Measurements from ENCODE around the gene MTMR3. TPM values are rescaled to one million over a fixed set of nuclear protein-coding genes. Genes with fewer than 3 reads are reported as not detected.

Gene MTMR3
- total RNA-seq, 4 donors from 2014 or later: 36.6 to 42.1 (median 37.1) TPM

DNA sequence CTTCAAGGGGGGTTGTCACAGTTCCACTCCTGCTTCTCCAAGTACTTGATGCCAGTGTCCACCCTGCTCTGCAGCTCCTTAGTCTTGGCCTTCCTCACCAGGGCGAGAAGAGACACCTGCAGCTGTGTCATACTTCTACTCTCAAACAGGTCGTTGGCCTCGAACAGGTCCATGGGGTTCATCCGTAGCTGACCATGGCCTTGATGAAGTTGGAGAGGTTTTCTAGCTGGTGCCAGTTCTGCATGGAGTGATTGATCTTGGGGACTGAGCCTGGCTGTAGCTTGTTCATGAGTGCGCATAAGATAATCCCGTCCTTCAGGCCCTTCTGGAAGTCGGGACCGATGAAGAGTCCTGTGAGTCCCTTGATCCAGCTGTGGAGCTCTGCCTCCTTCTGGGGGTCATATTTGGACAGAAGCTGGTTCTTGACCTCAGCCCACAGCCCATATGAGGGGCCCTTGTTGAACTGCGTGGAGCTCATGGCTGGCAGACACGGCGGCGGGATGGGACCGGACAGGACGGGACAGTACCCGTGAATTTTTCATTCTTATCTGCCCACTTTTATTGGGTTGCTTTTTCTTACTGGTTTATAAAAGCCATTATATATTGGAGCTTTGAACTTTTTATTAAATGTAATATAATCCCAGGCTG is 163.9 kb downstream of the MTMR3 start:
- H3K27ac ChIP-seq: no peak overlapping the region
- TF ChIP-seq, protein P1, sequence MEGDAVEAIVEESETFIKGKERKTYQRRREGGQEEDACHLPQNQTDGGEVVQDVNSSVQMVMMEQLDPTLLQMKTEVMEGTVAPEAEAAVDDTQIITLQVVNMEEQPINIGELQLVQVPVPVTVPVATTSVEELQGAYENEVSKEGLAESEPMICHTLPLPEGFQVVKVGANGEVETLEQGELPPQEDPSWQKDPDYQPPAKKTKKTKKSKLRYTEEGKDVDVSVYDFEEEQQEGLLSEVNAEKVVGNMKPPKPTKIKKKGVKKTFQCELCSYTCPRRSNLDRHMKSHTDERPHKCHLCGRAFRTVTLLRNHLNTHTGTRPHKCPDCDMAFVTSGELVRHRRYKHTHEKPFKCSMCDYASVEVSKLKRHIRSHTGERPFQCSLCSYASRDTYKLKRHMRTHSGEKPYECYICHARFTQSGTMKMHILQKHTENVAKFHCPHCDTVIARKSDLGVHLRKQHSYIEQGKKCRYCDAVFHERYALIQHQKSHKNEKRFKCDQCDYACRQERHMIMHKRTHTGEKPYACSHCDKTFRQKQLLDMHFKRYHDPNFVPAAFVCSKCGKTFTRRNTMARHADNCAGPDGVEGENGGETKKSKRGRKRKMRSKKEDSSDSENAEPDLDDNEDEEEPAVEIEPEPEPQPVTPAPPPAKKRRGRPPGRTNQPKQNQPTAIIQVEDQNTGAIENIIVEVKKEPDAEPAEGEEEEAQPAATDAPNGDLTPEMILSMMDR (IDR thresholded peaks at IDR 0.05 in 4 of 5, conservative IDR thresholded peaks at IDR 0.05 in 1 of 5): no peak
- no peak for TF ChIP-seq POLR2A (IDR thresholded peaks at IDR 0.05)
- in situ Hi-C loops (cut with MboI; ENCODE audit: low sequenced_read_pairs in 4 of 4) (no loop called here), intact Hi-C loops (cut with DNase I; ENCODE audit: low total_unique reads) (no loop called here)
- no peak for DNase-seq
- ATAC-seq: no peak
- no peak overlapping the region for H3K4me3 ChIP-seq
- H3K4me1 ChIP-seq: no peaks in the 10 kb centered on the region
- no peaks in the 10 kb centered on the region for H3K27me3 ChIP-seq
- no peaks in the 10 kb centered on the region for H3K9me3 ChIP-seq
- H3K36me3 ChIP-seq: no peaks in the 10 kb centered on the region

DNA sequence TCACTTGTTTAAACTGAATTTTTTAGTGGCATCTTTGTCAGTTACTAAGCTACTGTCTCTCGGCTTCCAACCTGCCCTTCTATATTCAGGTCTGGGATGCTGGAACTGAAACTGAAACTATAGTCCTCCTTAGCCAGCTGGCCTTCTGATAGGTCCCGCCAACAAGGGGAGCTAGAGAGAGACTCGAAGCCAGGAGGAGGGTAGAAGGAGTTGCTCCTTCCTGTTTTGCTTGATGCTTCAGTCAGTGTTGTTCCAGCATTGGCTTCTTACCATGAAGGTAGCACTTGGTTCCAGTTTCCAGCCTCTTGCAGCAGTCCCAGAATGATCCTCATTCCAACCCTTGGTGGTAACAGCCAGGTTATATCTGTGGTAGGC is 164.4 kb downstream of the MTMR3 start:
- DNase-seq (no peak), ATAC-seq (no peak)
- no peak for TF ChIP-seq POLR2A (IDR thresholded peaks at IDR 0.05)
- TF ChIP-seq, protein P1 (IDR thresholded peaks at IDR 0.05 in 4 of 5, conservative IDR thresholded peaks at IDR 0.05 in 1 of 5): no peak
- H3K27ac ChIP-seq: no peak overlapping the region
- in situ Hi-C loops (cut with MboI; ENCODE audit: low sequenced_read_pairs in 4 of 4): no loop called here
- H3K4me1 ChIP-seq: no peaks in the 10 kb centered on the region
- no peaks in the 10 kb centered on the region for H3K9me3 ChIP-seq
- no peak overlapping the region for H3K4me3 ChIP-seq
- H3K27me3 ChIP-seq: no peaks in the 10 kb centered on the region
- H3K36me3 ChIP-seq: no peaks in the 10 kb centered on the region
- intact Hi-C loops (cut with DNase I; ENCODE audit: low total_unique reads): no loop called here

DNA sequence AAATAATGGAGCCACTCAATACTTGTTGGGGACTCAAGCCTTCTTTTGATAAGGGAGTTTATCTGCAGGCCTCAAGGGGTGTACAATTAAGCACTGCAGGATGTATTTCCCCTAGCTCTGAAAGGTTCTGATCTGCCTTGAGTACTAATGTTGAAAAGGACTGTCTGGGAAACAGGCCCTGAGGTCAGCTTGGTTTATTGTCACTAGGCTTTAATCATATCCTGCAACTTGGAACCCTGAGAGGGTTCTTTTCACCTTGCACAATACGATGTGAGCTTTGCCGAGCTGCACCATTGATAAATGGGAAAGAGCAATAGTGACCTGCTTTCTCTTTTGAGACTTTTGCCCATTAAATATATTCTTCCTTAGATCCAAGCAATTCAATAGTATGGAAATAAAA is 165.7 kb downstream of the MTMR3 start:
- no peak overlapping the region for H3K4me3 ChIP-seq
- TF ChIP-seq, protein P1 (IDR thresholded peaks at IDR 0.05 in 4 of 5, conservative IDR thresholded peaks at IDR 0.05 in 1 of 5): no peak
- no peak for TF ChIP-seq POLR2A (IDR thresholded peaks at IDR 0.05)
- no peaks in the 10 kb centered on the region for H3K36me3 ChIP-seq
- no peaks in the 10 kb centered on the region for H3K27me3 ChIP-seq
- H3K4me1 ChIP-seq: no peaks in the 10 kb centered on the region
- no peak for ATAC-seq
- no peak overlapping the region for H3K27ac ChIP-seq
- no peaks in the 10 kb centered on the region for H3K9me3 ChIP-seq
- no peak for DNase-seq
- in situ Hi-C loops (cut with MboI; ENCODE audit: low sequenced_read_pairs in 4 of 4): no loop called here
- intact Hi-C loops (cut with DNase I; ENCODE audit: low total_unique reads): no loop called here

DNA sequence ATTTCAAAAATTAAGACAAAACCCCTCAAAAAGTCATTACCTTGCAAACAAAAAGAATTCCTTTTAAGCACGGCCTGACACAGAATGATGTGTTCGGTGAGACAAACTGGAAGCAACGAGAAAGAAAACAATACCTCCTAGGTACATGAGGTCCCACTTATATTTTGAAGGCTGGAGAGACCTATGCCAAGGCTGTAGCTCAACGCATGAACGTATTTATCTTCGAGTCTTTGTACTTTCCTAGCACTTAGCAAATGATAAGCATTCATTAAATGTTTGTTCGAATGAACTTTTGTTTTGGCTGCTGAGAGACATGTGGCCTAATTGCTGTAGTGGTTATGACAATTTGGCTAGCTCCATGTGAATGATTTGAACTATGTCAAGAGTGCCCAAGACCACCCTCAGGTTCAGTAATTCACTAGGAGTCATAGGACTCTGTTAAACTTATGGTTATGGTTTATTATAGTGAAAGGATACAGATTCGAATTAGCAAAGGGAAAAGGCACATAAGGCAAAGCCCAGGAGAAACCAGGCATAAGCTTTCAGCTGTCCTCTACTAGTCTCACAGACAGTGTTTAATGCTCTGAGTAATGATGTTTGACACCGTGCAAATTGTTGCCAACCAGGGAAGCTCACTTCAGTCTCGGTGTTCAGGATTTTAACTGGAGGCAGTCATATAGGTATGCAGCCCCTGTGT is 171.2 kb downstream of the MTMR3 start:
- in situ Hi-C loops (cut with MboI; ENCODE audit: low sequenced_read_pairs in 4 of 4): no loop called here
- DNase-seq: no peak
- Histone ChIP-seq H3K27ac (no peak overlapping the region), H3K36me3 (no peaks in the 10 kb centered on the region), H3K9me3 (no peaks in the 10 kb centered on the region), H3K4me3 (no peak overlapping the region), H3K4me1 (no peaks in the 10 kb centered on the region), H3K27me3 (no peaks in the 10 kb centered on the region)
- intact Hi-C loops (cut with DNase I; ENCODE audit: low total_unique reads): no loop called here
- TF ChIP-seq, protein P1 (IDR thresholded peaks at IDR 0.05 in 4 of 5, conservative IDR thresholded peaks at IDR 0.05 in 1 of 5): no peak
- no peak for TF ChIP-seq POLR2A (IDR thresholded peaks at IDR 0.05)
- no peak for ATAC-seq

Measured in gastrocnemius medialis (tissue), 4 donors.